SU-DHL-6 (cell line): ENCODE data around the gene MRPL33.

Source experiments
- H2AFZ ChIP-seq: fragments of 200-600 bp; sonication (generic); 2 replicates; pipeline ENCODE4 v1.6.1; 2014; ENCODE audit warnings: low read depth, mild to moderate bottlenecking, moderate library complexity, mixed read lengths, antibody characterized with exemption, low read length; ENCODE audit not compliant: severe bottlenecking
- H3F3A ChIP-seq: fragments of 200-600 bp; shearing (Covaris generic); 2 replicates; pipeline ENCODE4 v1.6.0; 2016; ENCODE audit warnings: antibody characterized with exemption, mild to moderate bottlenecking; ENCODE audit not compliant: insufficient read depth
- H3K27ac ChIP-seq: fragments of 200-600 bp; sonication (generic); 2 replicates; pipeline ENCODE4 v1.5.1; 2016; ENCODE audit warnings: low read depth, mild to moderate bottlenecking, low read length, moderate library complexity, mixed read lengths
- H3K27me3 ChIP-seq: fragments of 200-600 bp; sonication (generic), shearing (Covaris generic); 2 replicates; pipeline ENCODE4 v1.6.0; 2014; ENCODE audit warnings: mild to moderate bottlenecking, low read length
- H3K36me3 ChIP-seq: fragments of 200-600 bp; sonication (generic); 2 replicates; pipeline ENCODE4 v1.6.1; 2014; ENCODE audit warnings: mild to moderate bottlenecking, low read length, mixed read lengths
- H3K4me2 ChIP-seq: fragments of 300-600, 200-600 bp; shearing (Covaris generic), sonication (generic); 2 replicates; pipeline ENCODE4 v1.6.0; 2014; ENCODE audit warnings: low read length, low read depth, mild to moderate bottlenecking; ENCODE audit not compliant: poor library complexity, severe bottlenecking
- H3K4me3 ChIP-seq: fragments of 200-600 bp; sonication (generic); 2 replicates; pipeline ENCODE4 v1.5.1; 2014; ENCODE audit warnings: antibody characterized with exemption, low read length, mild to moderate bottlenecking, mixed read lengths; ENCODE audit not compliant: insufficient read depth, poor library complexity, severe bottlenecking
- H3K79me2 ChIP-seq: fragments of 200-600 bp; sonication (generic); 2 replicates; pipeline ENCODE4 v1.6.1; 2014; ENCODE audit warnings: mild to moderate bottlenecking, low read length, moderate library complexity; ENCODE audit not compliant: insufficient read depth
- H3K9ac ChIP-seq: fragments of 200-600 bp; sonication (generic); 2 replicates; pipeline ENCODE4 v1.7.0; 2014; ENCODE audit warnings: mild to moderate bottlenecking, low read length
- H3K9me2 ChIP-seq: fragments of 200-600 bp; sonication (generic); replicated peaks from 2 replicates; pipeline ENCODE4 v1.6.1; 2014; ENCODE audit warnings: low read length; ENCODE audit not compliant: insufficient read depth
- H3K9me3 ChIP-seq: fragments of 200-600 bp; sonication (generic); 2 replicates; pipeline ENCODE4 v1.6.1; 2014; ENCODE audit warnings: low read length, mixed read lengths; ENCODE audit not compliant: insufficient read depth
- H4K20me1 ChIP-seq: fragments of 200-600 bp; sonication (generic); 2 replicates; pipeline ENCODE4 v1.6.1; 2014; ENCODE audit warnings: low read depth, mild to moderate bottlenecking, antibody characterized with exemption, low read length, moderate library complexity, mixed read lengths
- CTCF ChIP-seq: fragments of 200-600 bp; sonication (generic); IDR thresholded peaks from one replicate; pipeline ENCODE4 v1.5.1; 2017; ENCODE audit warnings: antibody characterized with exemption, mild to moderate bottlenecking, low read length, moderate library complexity; ENCODE audit not compliant: insufficient read depth, poor library complexity, severe bottlenecking
- EZH2phosphoT487 ChIP-seq: fragments of 200-600 bp; sonication (generic), shearing (Covaris generic); conservative IDR thresholded peaks from 2 replicates; pipeline ENCODE4 v1.6.1; 2018; ENCODE audit warnings: mild to moderate bottlenecking, antibody characterized with exemption, low read length, moderate library complexity, mixed read lengths

The MRPL33 gene

GRCh38 chr2:27771548-27772335 is at the start of gene MRPL33:
MRPL33 (plus strand) TSS chr2:27771719; CDS start chr2:27771778, 59 bp downstream.
- Histone ChIP-seq H2AFZ (peak within 1 kb of the TSS; percentile 88), H3K9ac (peak within 1 kb of the TSS; percentile 77), H3K27ac (peak within 1 kb of the TSS; percentile 26), H4K20me1 (no peaks in the 10 kb centered on the region), H3K4me3 (peak within 1 kb of the TSS; percentile 79), H3K27me3 (no peaks in the 10 kb centered on the region), H3F3A (no peaks in the 10 kb centered on the region), H3K9me3 (no peaks in the 10 kb centered on the region), H3K36me3 (no peaks in the 10 kb centered on the region), H3K9me2 (no peaks in the 10 kb centered on the region), H3K79me2 (peaks cover 50% of the 10 kb centered on the region), H3K4me2 (peak within 1 kb of the TSS; percentile 91)
- TF ChIP-seq EZH2phosphoT487 (no peak), CTCF (no peak)

- no peaks in the 10 kb centered on the region for H3K27me3 ChIP-seq
- H3K4me2 ChIP-seq = no peak overlapping the region
- TF ChIP-seq EZH2phosphoT487 (no peak), CTCF (no peak)
- no peaks in the 10 kb centered on the region for H3K9me3 ChIP-seq
- H3K79me2 ChIP-seq = no peaks in the 10 kb centered on the region
- H3F3A ChIP-seq = no peaks in the 10 kb centered on the region
- no peaks in the 10 kb centered on the region for H3K9me2 ChIP-seq
- no peak overlapping the region for H2AFZ ChIP-seq
- no peak overlapping the region for H3K9ac ChIP-seq
- no peaks in the 10 kb centered on the region for H4K20me1 ChIP-seq
- H3K27ac ChIP-seq = no peak overlapping the region
- no peak overlapping the region for H3K4me3 ChIP-seq
- H3K36me3 ChIP-seq = no peaks in the 10 kb centered on the region
Observed at GRCh38 chr2:27721884-27722485, 49.5 kb upstream of the MRPL33 start.

GRCh38 chr2:27723372-27724144 is 48.0 kb upstream of the MRPL33 start:
- H4K20me1 ChIP-seq = no peaks in the 10 kb centered on the region
- no peak overlapping the region for H3K27ac ChIP-seq
- no peak overlapping the region for H3K9ac ChIP-seq
- H3K9me2 ChIP-seq = no peaks in the 10 kb centered on the region
- TF ChIP-seq EZH2phosphoT487 (no peak), CTCF (peak; percentile 59)
- H3F3A ChIP-seq = no peaks in the 10 kb centered on the region
- no peak overlapping the region for H2AFZ ChIP-seq
- no peak overlapping the region for H3K4me3 ChIP-seq
- H3K79me2 ChIP-seq = no peaks in the 10 kb centered on the region
- H3K36me3 ChIP-seq = no peaks in the 10 kb centered on the region
- H3K9me3 ChIP-seq = no peaks in the 10 kb centered on the region
- no peak overlapping the region for H3K4me2 ChIP-seq
- H3K27me3 ChIP-seq = no peaks in the 10 kb centered on the region
